Measurements from ENCODE around the gene BTRC. TPM values are rescaled to one million over a fixed set of nuclear protein-coding genes. Genes with fewer than 3 reads are reported as not detected.

BTRC gene
- total and polyA plus RNA-seq, 12 donors: 10.0 to 35.3 (median 20.3) TPM

- no peak overlapping the region for H3K4me3 ChIP-seq
- TF ChIP-seq POLR2A (IDR thresholded peaks at IDR 0.05) (no peak), CTCF (IDR thresholded peaks at IDR 0.05) (no peak)
- intact Hi-C loops (cut with DNase I): loop anchor here (10.0 kb wide), 3 partner anchors 117 to 397 kb away; no protein-coding TSS in a partner anchor
- peaks cover 5 to 19% of the 10 kb centered on the region in 2 donors for H3K4me1 ChIP-seq (replicated peaks in 1 of 2)
- H3K27me3 ChIP-seq: peaks cover 9% of the 10 kb centered on the region
- WGBS, 4 donors: 85 to 91% (median 87%) methylated on average over 5 of the region's 5 CpGs
- no peaks in the 10 kb centered on the region for H3K36me3 ChIP-seq (replicated peaks in 1 of 2)
- no peak overlapping the region for H3K27ac ChIP-seq
- no peaks in the 10 kb centered on the region for H3K9me3 ChIP-seq (replicated peaks in 1 of 3)
- peak in 1 of 7 donors; percentile 16 for DNase-seq
These were observed 208.3 kb downstream of the BTRC start for GRCh38 chr10:101562231-101562630.

GRCh38 chr10:101563007-101563406 is 209.0 kb downstream of the BTRC start:
- Histone ChIP-seq H3K4me3 (no peak overlapping the region), H3K27me3 (peaks cover 9% of the 10 kb centered on the region), H3K27ac (no peak overlapping the region), H3K36me3 (replicated peaks in 1 of 2) (no peaks in the 10 kb centered on the region), H3K4me1 (replicated peaks in 1 of 2) (peaks cover 5 to 19% of the 10 kb centered on the region in 2 donors), H3K9me3 (replicated peaks in 1 of 3) (no peaks in the 10 kb centered on the region)
- no peak for TF ChIP-seq POLR2A (IDR thresholded peaks at IDR 0.05)
- intact Hi-C loops (cut with DNase I): loop anchor here (10.0 kb wide), 3 partner anchors 118 to 398 kb away; no protein-coding TSS in a partner anchor
- peak in 2 of 7 donors; percentile 13 to 30 for DNase-seq
- WGBS, 4 donors: 61 to 70% (median 66%) methylated on average over 3 of the region's 3 CpGs

- intact Hi-C loops (cut with DNase I): loop anchor here (10.0 kb wide), 3 partner anchors 119 to 399 kb away; no protein-coding TSS in a partner anchor
- peaks cover 5 to 19% of the 10 kb centered on the region in 2 donors for H3K4me1 ChIP-seq (replicated peaks in 1 of 2)
- no peak overlapping the region for H3K27ac ChIP-seq
- H3K36me3 ChIP-seq (replicated peaks in 1 of 2): no peaks in the 10 kb centered on the region
- peak in 2 of 7 donors; percentile 14 to 36 for DNase-seq
- WGBS, 4 donors: 65 to 84% (median 71%) methylated on average over 10 to 11 of the region's 11 CpGs
- H3K4me3 ChIP-seq: no peak overlapping the region
- no peak for TF ChIP-seq CTCF (IDR thresholded peaks at IDR 0.05)
- TF ChIP-seq POLR2A (IDR thresholded peaks at IDR 0.05): no peak
- no peaks in the 10 kb centered on the region for H3K9me3 ChIP-seq (replicated peaks in 1 of 3)
- H3K27me3 ChIP-seq: peaks cover 9% of the 10 kb centered on the region
These were observed 209.6 kb downstream of the BTRC start for GRCh38 chr10:101563497-101564040.

GRCh38 chr10:101564490-101564991 is 210.6 kb downstream of the BTRC start:
- Histone ChIP-seq H3K27ac (no peak overlapping the region), H3K9me3 (replicated peaks in 1 of 3) (no peaks in the 10 kb centered on the region), H3K4me1 (replicated peaks in 1 of 2) (peaks cover 5 to 15% of the 10 kb centered on the region in 2 donors), H3K4me3 (no peak overlapping the region), H3K27me3 (peaks cover 9% of the 10 kb centered on the region), H3K36me3 (replicated peaks in 1 of 2) (no peaks in the 10 kb centered on the region)
- intact Hi-C loops (cut with DNase I): loop anchor here (10.0 kb wide), 3 partner anchors 120 to 400 kb away; no protein-coding TSS in a partner anchor
- peak in 3 of 7 donors; percentile 11 to 48 (median 15) for DNase-seq
- TF ChIP-seq CTCF (IDR thresholded peaks at IDR 0.05) (no peak), POLR2A (IDR thresholded peaks at IDR 0.05) (no peak)
- 69 to 83% (median 79%) methylated on average over 9 to 15 of the region's 15 CpGs for WGBS, 4 donors
